Heart left ventricle (tissue), 16 donors: ENCODE data around the gene TEX13B. TPM values are rescaled to one million over a fixed set of nuclear protein-coding genes. Genes with fewer than 3 reads are reported as not detected.

Source experiments
- ATAC-seq, 4 donors: fragments of 200-7000 bp; cut with Tn5 transposase; one replicate each; pipeline ENCODE4 v1.9.1; 2020 to 2022; ENCODE audit warnings: moderate library complexity in 4 of 4, mild to moderate bottlenecking in 3 of 4, moderate number of reproducible peaks in 1 of 4
- DNase-seq, 5 donors: peaks; one replicate each; pipeline ENCODE4 v3.0.0-alpha.2; 2020
- H3K27ac ChIP-seq, 12 donors: fragments of 200-600 bp; sonication (generic) in 4 of 12; one replicate each; pipeline versions ENCODE4 v1.5.0 to v1.8.0; 2016 to 2022; ENCODE audit warnings: mild to moderate bottlenecking in 2 of 12
- H3K27me3 ChIP-seq, 9 donors: fragments of 200-600 bp; sonication (generic) in 2 of 9; one replicate each; pipeline versions ENCODE4 v1.5.1 to v1.8.0; 2016 to 2022; ENCODE audit warnings: mild to moderate bottlenecking in 3 of 9
- H3K36me3 ChIP-seq, 9 donors: fragments of 200-600 bp; sonication (generic) in 2 of 9; one replicate each; pipeline versions ENCODE4 v1.5.0 to v1.8.0; 2018 to 2022; ENCODE audit warnings: mild to moderate bottlenecking in 2 of 9
- H3K4me1 ChIP-seq, 12 donors: fragments of 200-600 bp; sonication (generic) in 4 of 12; one replicate each; pipeline versions ENCODE4 v1.5.0 to v1.8.0; 2016 to 2022; ENCODE audit warnings: mild to moderate bottlenecking in 3 of 12
- H3K4me3 ChIP-seq, 12 donors: fragments of 200-600 bp; sonication (generic) in 4 of 12; one replicate each; pipeline versions ENCODE4 v1.5.0 to v1.8.0; 2017 to 2022; ENCODE audit warnings: mild to moderate bottlenecking in 9 of 12, moderate library complexity in 4 of 12
- H3K9me3 ChIP-seq, 12 donors: fragments of 200-600 bp; sonication (generic) in 4 of 12; one replicate each; pipeline versions ENCODE4 v1.5.0 to v1.8.0; 2016 to 2022; ENCODE audit warnings: mild to moderate bottlenecking in 1 of 12
- POLR2A ChIP-seq, 2 donors: fragments of 450-650 bp; IDR thresholded peaks; one replicate each; pipeline ENCODE4 v1.6.1; 2017; ENCODE audit warnings: antibody characterized with exemption in 2 of 2, mild to moderate bottlenecking in 2 of 2, moderate library complexity in 2 of 2
- WGBS, 4 donors: extraction: QIAGEN DNeasy Blood & Tissue Kit in 2 of 4; methylation state at CpG; one replicate each; pipeline versions ENCODE4 v1.1.5 to v1.1.7; 2013 to 2018; 5-methylcytosine and 5-hydroxymethylcytosine counted together
- intact Hi-C, 10 donors: fragments of 100-400 bp; cut with DNase I; formaldehyde crosslinking; loops; one replicate each; pipeline versions ENCODE4 v1.11.1 to v1.14.2; 2022
- polyA plus RNA-seq, 2 donors: library from polyadenylated mRNA; stranded (reverse); fragments of 200-250 nt; gene quantifications; one replicate each; pipeline ENCODE4 v1.2.3, GENCODE V29; 2013
- total RNA-seq, 9 donors: library from RNA; depleted of rRNA in 2 of 9; stranded (reverse); fragments of >200 nt in 2 of 9; fragmentation: NEBNext Ultra II Directional in 3 of 9; extraction: Animal tissue kit (Norgen Biotek cat#: 25700) in 3 of 9; gene quantifications; one replicate each; pipeline versions ENCODE4 v1.1.0 to v1.2.4, GENCODE V29; 2016 to 2023
- TF ChIP-seq, protein P1 (sequence below), 12 donors: fragments of 200-600 bp; sonication (generic) in 4 of 12; IDR thresholded peaks; one replicate each; pipeline versions ENCODE4 v1.5.0 to v1.8.0; 2018 to 2022; ENCODE audit warnings: antibody characterized with exemption in 12 of 12, mild to moderate bottlenecking in 5 of 12
- donor health status: ischemic (EF 13 %, LVEDD 7.1; RV severe dilation, severe dysfunction).
- donor health status: healthy with polysubstance abuse.
- donor health status: DM: no; HTN: yes; CAD: no.
- donor health status: DM: no; HTN: no; CAD: no.
- donor health status: ischemic (EF 25% LVEDD 6.9; RV normal size, moderate dysfunction).
- donor health status: ischemic (EF 25% LVEDD 5.7; RV mildly dilated, moderate dysfunction).
- donor health status: healthy.
- donor health status: DM: yes; HTN: yes; CAD: no.
- donor health status: ischemic (EF 35%, LVEDD 5.7; RV mildly dilated, moderate dysfunction).
- donor health status: nonischemic (EF 11% LVEDD 7.7; RV severe dilation, severe dysfunction).
- donor health status: DM: yes; HTN: yes; CAD: no.
- donor health status: PGD.
- donor health status: ischemic (EF 29% LVEDD 5.4; RV normal size, mild dysfunction).
- donor health status: nonischemic (EF 23%, LVEDD 6.1; RV moderate dilation, normal function).

Gene TEX13B
- total and polyA plus RNA-seq, 11 donors = not detected

DNA sequence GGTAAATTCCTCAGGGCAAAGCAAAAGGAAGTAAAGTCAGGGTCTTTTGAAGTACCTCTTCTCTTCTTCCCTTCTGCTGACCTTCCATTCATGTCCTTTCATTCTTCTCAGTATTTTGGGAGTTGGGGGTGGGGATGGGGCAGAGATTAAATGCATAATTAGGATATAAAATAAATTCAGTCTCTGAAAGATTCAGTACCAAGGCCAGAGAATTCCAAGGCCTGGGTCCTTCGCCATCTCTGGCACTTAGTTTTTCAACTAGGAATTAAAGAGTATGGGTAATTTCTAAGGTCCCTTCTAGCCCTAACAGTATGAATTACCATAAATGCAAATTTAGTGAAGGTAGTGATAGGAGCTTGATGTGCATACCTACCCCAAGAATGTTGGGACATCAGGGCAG lies 47.9 kb downstream of the TEX13B start:
- Histone ChIP-seq H3K4me1 (no peaks in the 10 kb centered on the region), H3K27me3 (peaks cover 0 to 31% (median 0%) of the 10 kb centered on the region in 9 donors), H3K36me3 (peaks cover 0 to 3% (median 0%) of the 10 kb centered on the region in 9 donors), H3K4me3 (no peak overlapping the region), H3K27ac (no peak overlapping the region), H3K9me3 (no peaks in the 10 kb centered on the region)
- intact Hi-C loops = no loop called here
- TF ChIP-seq, protein P1, sequence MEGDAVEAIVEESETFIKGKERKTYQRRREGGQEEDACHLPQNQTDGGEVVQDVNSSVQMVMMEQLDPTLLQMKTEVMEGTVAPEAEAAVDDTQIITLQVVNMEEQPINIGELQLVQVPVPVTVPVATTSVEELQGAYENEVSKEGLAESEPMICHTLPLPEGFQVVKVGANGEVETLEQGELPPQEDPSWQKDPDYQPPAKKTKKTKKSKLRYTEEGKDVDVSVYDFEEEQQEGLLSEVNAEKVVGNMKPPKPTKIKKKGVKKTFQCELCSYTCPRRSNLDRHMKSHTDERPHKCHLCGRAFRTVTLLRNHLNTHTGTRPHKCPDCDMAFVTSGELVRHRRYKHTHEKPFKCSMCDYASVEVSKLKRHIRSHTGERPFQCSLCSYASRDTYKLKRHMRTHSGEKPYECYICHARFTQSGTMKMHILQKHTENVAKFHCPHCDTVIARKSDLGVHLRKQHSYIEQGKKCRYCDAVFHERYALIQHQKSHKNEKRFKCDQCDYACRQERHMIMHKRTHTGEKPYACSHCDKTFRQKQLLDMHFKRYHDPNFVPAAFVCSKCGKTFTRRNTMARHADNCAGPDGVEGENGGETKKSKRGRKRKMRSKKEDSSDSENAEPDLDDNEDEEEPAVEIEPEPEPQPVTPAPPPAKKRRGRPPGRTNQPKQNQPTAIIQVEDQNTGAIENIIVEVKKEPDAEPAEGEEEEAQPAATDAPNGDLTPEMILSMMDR (IDR thresholded peaks at IDR 0.05) = no peak
- no peak for TF ChIP-seq POLR2A (IDR thresholded peaks at IDR 0.05)
- no peak for DNase-seq
- ATAC-seq = no peak
- WGBS, 4 donors = 84 to 98% (median 92%) methylated on average over 1 of the region's 1 CpG

Other genes starting within 250 kb of the TEX13B start
- 100 to 1,000 TPM in 2 of 9 donors, 10 to 100 TPM in 7; 28.0 to 145 (median 30.5) TPM for gene TSC22D3, start 206.6 kb downstream of the TEX13B start, total RNA-seq
- gene TSC22D3, start 206.6 kb downstream of the TEX13B start, polyA plus RNA-seq = 100 to 1,000 TPM in 1 of 2 donors, 10 to 100 TPM in 1; 41.5 to 113 TPM
- not detected for gene NCBP2L, start 204.6 kb downstream of the TEX13B start, total RNA-seq
- not detected for gene NCBP2L, start 204.6 kb downstream of the TEX13B start, polyA plus RNA-seq
- 10 to 100 TPM in 1 of 9 donors, 1 to 10 TPM in 8; 2.9 to 16.2 (median 6.2) TPM for gene MID2, start 156.5 kb downstream of the TEX13B start, total RNA-seq
- gene MID2, start 156.5 kb downstream of the TEX13B start, polyA plus RNA-seq = 1 to 10 TPM in 1 of 2 donors, under 1 TPM in 1; 0.53 to 2.1 TPM
- gene VSIG1, start 62.7 kb upstream of the TEX13B start, total RNA-seq = under 1 TPM in 3 of 9 donors, not detected in 6; 0.22 to 0.35 (median 0.25) TPM
- not detected for gene VSIG1, start 62.7 kb upstream of the TEX13B start, polyA plus RNA-seq
- gene PSMD10, start 109.2 kb upstream of the TEX13B start, total RNA-seq = 10 to 100 TPM; 14.9 to 23.3 (median 21.2) TPM
- gene PSMD10, start 109.2 kb upstream of the TEX13B start, polyA plus RNA-seq = 10 to 100 TPM; 15.5 to 33.4 TPM
- 10 to 100 TPM; 15.0 to 22.5 (median 18.0) TPM for gene ATG4A, start 109.4 kb upstream of the TEX13B start, total RNA-seq
- gene ATG4A, start 109.4 kb upstream of the TEX13B start, polyA plus RNA-seq = 10 to 100 TPM; 11.0 to 22.7 TPM